IMR-90 (cell line): ENCODE results near the gene NEO1. TPM values are rescaled to one million over a fixed set of nuclear protein-coding genes. Genes with fewer than 3 reads are reported as not detected.

Experiments used
- ATAC-seq: fragments of 200-7000 bp; cut with Tn5 transposase; 2 replicates; pipeline ENCODE4 v1.9.1; 2020; ENCODE audit warnings: low read depth, mild to moderate bottlenecking, moderate library complexity
- BruUV-seq: library from RNA; stranded (reverse); fragments of 400-500 nt; replicated peaks from 2 replicates; lab custom pipeline; 2021; lab: Mats Ljungman, UMichigan
- CTCF ChIA-PET: fragments of 300-600 bp; formaldehyde crosslinking; extraction: SDS; loops from one replicate; lab custom pipeline; 2021; ENCODE audit warnings: antibody characterized with exemption; lab: Yijun Ruan, JAX
- POLR2A ChIA-PET: fragments of 300-600 bp; sonication (Branson Sonifier 250); formaldehyde crosslinking; loops from one replicate; lab custom pipeline; 2022; ENCODE audit warnings: antibody characterized with exemption; ENCODE audit not compliant: unreplicated experiment; lab: Charles Lee
- DNase-seq: peaks from one replicate; pipeline ENCODE4 v3.0.0; 2013
- H2AFZ ChIP-seq: replicated peaks from 2 replicates; pipeline ENCODE3; 2013; ENCODE audit warnings: low read length, mild to moderate bottlenecking; ENCODE audit not compliant: poor library complexity
- H2AK5ac ChIP-seq: 2 replicates; pipeline ENCODE4 v1.6.1; 2013; ENCODE audit warnings: low read depth, low read length, inconsistent platforms
- H2AK9ac ChIP-seq: replicated peaks from 2 replicates; pipeline ENCODE3; 2013; ENCODE audit warnings: mild to moderate bottlenecking, low read depth, low read length, moderate library complexity; ENCODE audit not compliant: poor library complexity
- H2BK120ac ChIP-seq: 2 replicates; pipeline ENCODE4 v1.6.1; 2013; ENCODE audit warnings: low read depth, low read length, inconsistent platforms
- H2BK15ac ChIP-seq: 3 replicates; pipeline ENCODE4 v1.6.1; 2013; ENCODE audit warnings: low read depth, low read length, inconsistent platforms
- H2BK20ac ChIP-seq: 2 replicates; pipeline ENCODE4 v1.6.1; 2013; ENCODE audit warnings: low read depth, mild to moderate bottlenecking, inconsistent platforms, low read length, moderate library complexity
- H2BK5ac ChIP-seq: 2 replicates; pipeline ENCODE4 v1.6.1; 2013; ENCODE audit warnings: mild to moderate bottlenecking, low read depth, low read length, inconsistent platforms; ENCODE audit not compliant: poor library complexity, severe bottlenecking
- H3K14ac ChIP-seq: replicated peaks from 2 replicates; pipeline ENCODE4 v1.6.1; 2013; ENCODE audit warnings: low read depth, low read length, inconsistent platforms
- H3K18ac ChIP-seq: 2 replicates; pipeline ENCODE4 v1.6.1; 2013; ENCODE audit warnings: low read depth, low read length, control low read depth
- H3K23ac ChIP-seq: 2 replicates; pipeline ENCODE4 v1.6.1; 2013; ENCODE audit warnings: low read depth, low read length, inconsistent platforms
- H3K27ac ChIP-seq: 2 replicates; pipeline ENCODE4 v1.5.1; 2013; ENCODE audit warnings: mild to moderate bottlenecking, control low read depth, low read length; ENCODE audit not compliant: insufficient read depth
- H3K27me3 ChIP-seq: 2 replicates; pipeline ENCODE4 v1.6.1; 2013; ENCODE audit warnings: low read length; ENCODE audit not compliant: control insufficient read depth, insufficient read depth
- H3K36me3 ChIP-seq: 2 replicates; pipeline ENCODE4 v1.6.1; 2013; ENCODE audit warnings: low read length, mixed read lengths; ENCODE audit not compliant: control insufficient read depth, insufficient read depth
- H3K4ac ChIP-seq: 2 replicates; pipeline ENCODE4 v1.6.1; 2013; ENCODE audit warnings: low read depth, low read length, inconsistent platforms
- H3K4me1 ChIP-seq: 2 replicates; pipeline ENCODE4 v1.6.1; 2013; ENCODE audit warnings: low read length, mixed read lengths; ENCODE audit not compliant: control insufficient read depth, insufficient read depth
- H3K4me2 ChIP-seq: 2 replicates; pipeline ENCODE4 v1.6.1; 2013; ENCODE audit warnings: low read depth, mild to moderate bottlenecking, control low read depth, low read length, moderate library complexity
- H3K4me3 ChIP-seq: 2 replicates; pipeline ENCODE4 v1.5.1; 2013; ENCODE audit warnings: low read depth, mild to moderate bottlenecking, control low read depth, low read length, moderate library complexity; ENCODE audit not compliant: insufficient read depth
- H3K56ac ChIP-seq: 2 replicates; pipeline ENCODE4 v1.6.1; 2013; ENCODE audit warnings: low read length, inconsistent platforms; ENCODE audit not compliant: insufficient read depth; ENCODE audit errors: extremely low read depth
- H3K79me1 ChIP-seq, 2 experiments: 2 replicates each; pipeline ENCODE4 v1.6.1; 2013; ENCODE audit warnings: low read length in 2 of 2, inconsistent platforms in 1 of 2, low read depth in 1 of 2
- H3K9ac ChIP-seq: 2 replicates; pipeline ENCODE4 v1.6.1; 2013; ENCODE audit warnings: low read depth, low read length, control low read depth
- H3K9me1 ChIP-seq: 2 replicates; pipeline ENCODE4 v1.6.1; 2013; ENCODE audit warnings: low read length, inconsistent platforms; ENCODE audit not compliant: insufficient read depth
- H3K9me3 ChIP-seq: 2 replicates; pipeline ENCODE4 v1.6.1; 2013; ENCODE audit warnings: low read length; ENCODE audit not compliant: control insufficient read depth, insufficient read depth
- H4K20me1 ChIP-seq: 2 replicates; pipeline ENCODE4 v1.6.1; 2013; ENCODE audit warnings: low read length, inconsistent platforms; ENCODE audit not compliant: insufficient read depth
- H4K5ac ChIP-seq: 2 replicates; pipeline ENCODE4 v1.6.1; 2013; ENCODE audit warnings: mild to moderate bottlenecking, low read depth, low read length, control low read depth
- H4K8ac ChIP-seq, 2 experiments: 2 replicates each; pipeline ENCODE4 v1.6.1; 2013; ENCODE audit warnings: low read depth in 2 of 2, low read length in 2 of 2, control low read depth in 1 of 2, inconsistent platforms in 1 of 2
- H4K91ac ChIP-seq: 2 replicates; pipeline ENCODE4 v1.6.1; 2013; ENCODE audit warnings: low read depth, low read length, inconsistent platforms; ENCODE audit not compliant: insufficient read depth
- CEBPB ChIP-seq: IDR thresholded peaks from 2 replicates; pipeline ENCODE4 v1.6.1; 2012; ENCODE audit warnings: low read depth, low read length, improper control_type of control experiment
- CTCF ChIP-seq: conservative IDR thresholded peaks from 2 replicates; pipeline ENCODE4 v1.5.1; 2012; ENCODE audit warnings: mild to moderate bottlenecking, low read depth, low read length, improper control_type of control experiment
- dilution Hi-C: fragments of 300-500 bp; cut with HindIII; formaldehyde crosslinking; loops from one replicate; pipeline ENCODE4 v1.14.3; 2018; ENCODE audit warnings: low sequenced_read_pairs; ENCODE audit not compliant: unreplicated experiment
- in situ Hi-C: fragments of 300-500 bp; cut with MboI; formaldehyde crosslinking; loops from 3 replicates; pipeline ENCODE4 v1.14.3; 2019; ENCODE audit warnings: low sequenced_read_pairs, inconsistent platforms, mixed read lengths
- intact Hi-C: fragments of 100-400 bp; cut with micrococcal nuclease; formaldehyde crosslinking; loops from 2 replicates; pipeline ENCODE4 v1.10.0; 2022
- polyA plus RNA-seq, 3 experiments: library from polyadenylated mRNA; depleted of rRNA; stranded (reverse); fragments of >200 nt; gene quantifications; 2 replicates each; pipeline ENCODE4 v1.2.3, GENCODE V29; 2012; ENCODE audit warnings: low replicate concordance in 1 of 3
- total RNA-seq: library from RNA; depleted of rRNA; stranded (reverse); fragments of >200 nt; gene quantifications from 2 replicates; pipeline ENCODE4 v1.2.3, GENCODE V29; 2012

NEO1 gene
- total and polyA plus RNA-seq, 2 of the 4 experiments (the other 2 are of a cell fraction), result 16.3 to 18.5 TPM

DNA sequence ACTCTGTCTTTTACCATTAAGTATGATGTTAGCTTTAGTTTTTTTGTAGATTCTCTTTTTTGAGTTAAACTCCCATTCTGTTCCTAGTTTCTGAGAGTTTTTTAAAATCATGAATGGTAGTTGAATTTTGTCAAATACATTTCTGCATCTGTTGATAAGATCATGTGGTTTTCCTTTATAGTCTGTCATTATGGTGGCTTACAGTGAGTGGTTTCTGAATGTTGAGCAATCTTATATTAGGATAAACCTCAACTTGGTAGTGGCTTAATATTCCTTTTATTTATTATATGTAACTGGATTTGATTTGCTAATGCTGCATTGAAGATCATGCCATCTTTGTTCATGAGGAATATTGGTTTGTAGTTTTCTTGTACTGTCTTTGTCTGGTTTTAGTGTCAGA lies 34.8 kb downstream of the NEO1 start:
- POLR2A ChIA-PET, result no interaction called here
- Histone ChIP-seq H3K18ac (no peak overlapping the region), H3K56ac (no peak overlapping the region), H3K14ac (no peak overlapping the region), H3K9me3 (no peaks in the 10 kb centered on the region), H2BK120ac (no peak overlapping the region), H2AK5ac (no peak overlapping the region), H3K9ac (no peak overlapping the region), H3K4me3 (no peak overlapping the region), H2BK15ac (no peak overlapping the region), H3K27me3 (no peaks in the 10 kb centered on the region), H3K23ac (no peak overlapping the region), H3K4me2 (no peak overlapping the region), H3K4me1 (no peaks in the 10 kb centered on the region), H3K36me3 (no peaks in the 10 kb centered on the region), H3K4ac (no peak overlapping the region), H4K91ac (no peak overlapping the region), H2BK5ac (no peak overlapping the region), H3K27ac (no peak overlapping the region), H4K5ac (no peak overlapping the region), H3K79me1 (peaks cover 0 to 10% of the 10 kb centered on the region in 2 experiments; a peak in 2 of 4 replicates), H2AK9ac (no peak overlapping the region), H2BK20ac (no peak overlapping the region), H4K8ac (no peak overlapping the region), H4K20me1 (no peaks in the 10 kb centered on the region), H3K9me1 (no peaks in the 10 kb centered on the region), H2AFZ (no peak overlapping the region)
- ATAC-seq (no peak), DNase-seq (no peak)
- dilution Hi-C loops, result no loop called here
- in situ Hi-C loops, result loop anchor here (10.0 kb wide), 1 partner anchor 362 kb away; no protein-coding TSS in a partner anchor
- CTCF ChIA-PET, result no interaction called here
- intact Hi-C loops, result loop anchor here (10.0 kb wide), 1 partner anchor 148 kb away; no protein-coding TSS in a partner anchor
- no peak for TF ChIP-seq CTCF
- peak; percentile 51 for TF ChIP-seq CEBPB
- BruUV-seq, result no TSS peak
